HG03175 (cell line): ENCODE results near the gene CCSER1.
A peak's percentile ranks its signal among the peaks of the same experiment; 100 is the strongest.
"Not testable (repeated sequence)": the region's sequence is repeated elsewhere in the genome, so short reads cannot be mapped to it uniquely, and the experiment has no call there.

Experiments
- ATAC-seq: cut with Tn5 transposase; IDR thresholded peaks from one replicate; pipeline ENCODE4 v1.9.1; 2021; ENCODE audit warnings: mild to moderate bottlenecking, moderate library complexity; ENCODE audit not compliant: unreplicated experiment

CCSER1 gene

DNA sequence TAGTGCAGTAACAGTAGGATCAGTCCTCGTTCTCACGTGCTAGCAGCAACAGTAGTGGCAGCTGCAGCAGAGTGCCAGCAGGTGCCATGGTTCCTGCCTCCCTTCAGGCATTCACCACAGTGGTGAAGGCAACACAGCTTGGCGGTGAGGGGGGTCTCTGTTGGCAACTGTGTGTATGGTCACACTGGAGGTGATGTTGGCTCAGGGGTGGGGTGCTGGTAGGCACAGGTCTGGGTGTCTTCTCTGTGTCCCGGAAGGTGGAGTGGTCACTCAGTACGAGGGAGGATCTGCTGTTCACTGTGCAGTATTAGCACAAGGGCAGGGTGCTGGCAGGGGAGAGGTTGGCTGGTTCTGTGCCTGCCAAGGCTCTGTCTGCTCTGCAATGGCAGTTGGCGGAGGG lies 671.8 kb downstream of the CCSER1 start:
- ATAC-seq, result no peak

DNA sequence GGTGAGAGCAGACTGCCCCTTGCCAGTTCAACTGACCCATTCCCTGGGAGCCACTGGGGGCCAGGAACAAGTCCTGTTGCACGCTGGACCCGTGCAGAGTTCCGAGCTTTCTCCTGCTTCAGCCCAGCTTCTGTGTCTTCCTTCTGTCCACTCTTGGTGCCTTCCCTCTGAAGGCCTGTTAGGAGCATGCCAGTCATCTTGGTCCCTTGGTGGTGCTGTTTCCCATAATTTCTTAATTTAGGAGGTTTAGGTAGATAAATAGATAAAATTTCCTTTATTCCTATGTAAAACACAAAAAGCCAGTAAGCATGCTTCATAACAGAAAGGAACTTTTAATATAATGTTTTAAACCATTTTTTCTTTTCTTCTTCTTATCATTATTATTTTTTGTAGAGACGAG lies 672.7 kb downstream of the CCSER1 start:
- ATAC-seq, result no peak

DNA sequence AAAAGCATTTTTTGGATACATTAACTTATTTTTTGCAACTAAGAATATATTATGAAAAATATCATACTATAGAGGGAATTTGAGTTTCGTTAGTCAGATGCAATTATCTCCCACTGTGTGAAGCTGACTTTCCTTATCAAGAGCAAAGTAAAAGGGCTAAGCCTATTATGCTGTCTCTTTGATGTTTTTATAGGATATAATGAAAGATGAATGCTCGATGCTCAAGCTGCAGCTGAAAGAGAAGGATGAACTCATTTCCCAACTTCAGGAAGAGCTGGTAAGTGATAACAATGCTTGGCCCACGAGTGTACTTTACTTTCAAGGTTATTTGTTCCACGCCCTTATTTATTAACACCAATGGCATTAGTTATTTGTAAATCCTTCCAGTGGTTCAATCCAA lies 688.4 kb downstream of the CCSER1 start:
- ATAC-seq, result no peak

DNA sequence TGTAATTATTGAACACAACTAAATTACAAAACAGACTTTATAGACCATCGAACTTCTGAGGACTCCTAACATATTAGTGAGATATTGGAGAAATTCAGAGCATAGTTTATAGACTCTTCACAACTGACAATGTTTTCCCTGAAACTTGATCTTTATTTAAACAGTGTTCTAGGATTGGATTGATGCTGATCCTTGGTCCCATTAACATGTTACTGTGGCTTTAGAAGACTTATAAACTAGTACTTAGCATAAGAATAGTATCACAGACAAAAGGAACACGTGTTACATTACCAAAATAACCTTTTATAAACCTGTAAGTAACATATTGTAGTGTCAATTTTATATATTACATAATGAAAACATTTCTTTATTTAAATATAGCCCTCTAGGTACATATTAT lies 689.6 kb downstream of the CCSER1 start:
- ATAC-seq, result no peak

DNA sequence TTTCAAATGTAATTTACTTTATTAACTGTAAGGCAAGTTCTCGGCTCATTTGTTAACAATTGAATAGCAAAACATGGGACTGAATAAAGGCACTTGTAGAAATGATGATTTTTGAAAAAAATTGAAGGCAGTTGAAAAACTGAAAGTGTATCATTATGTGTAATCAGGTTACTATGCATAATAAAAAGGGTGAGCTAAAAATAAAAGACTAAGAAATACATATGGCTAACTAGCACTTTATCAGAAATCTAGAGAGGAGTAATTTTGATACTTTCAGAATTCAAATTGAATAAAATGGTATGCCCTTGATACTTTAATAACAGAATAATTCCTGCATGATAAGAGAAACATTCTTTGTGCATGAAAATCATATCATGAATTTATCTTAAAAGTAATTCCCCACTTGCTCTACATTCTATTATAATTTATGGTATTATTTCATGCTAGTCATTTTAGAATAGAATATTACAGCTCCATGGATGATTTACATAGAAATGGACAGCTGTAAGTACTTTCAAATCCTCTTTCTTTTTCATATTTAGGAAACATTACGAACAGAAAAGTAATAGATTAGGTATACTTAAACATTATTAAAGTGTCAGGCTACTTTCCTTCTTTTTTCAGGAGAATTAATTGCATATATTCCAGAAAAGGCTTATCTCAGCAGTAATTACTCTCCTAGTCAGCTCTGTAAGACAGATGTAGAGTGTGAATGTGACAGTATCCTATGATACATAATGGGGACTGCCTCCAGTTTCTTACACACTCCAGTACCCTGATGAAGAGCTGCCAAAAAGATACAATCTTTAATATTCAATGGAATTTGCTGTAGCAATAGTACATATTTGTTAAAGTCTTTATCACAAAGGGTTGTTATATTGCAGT lies 697.3 kb downstream of the CCSER1 start:
- peak; percentile 57 for ATAC-seq

DNA sequence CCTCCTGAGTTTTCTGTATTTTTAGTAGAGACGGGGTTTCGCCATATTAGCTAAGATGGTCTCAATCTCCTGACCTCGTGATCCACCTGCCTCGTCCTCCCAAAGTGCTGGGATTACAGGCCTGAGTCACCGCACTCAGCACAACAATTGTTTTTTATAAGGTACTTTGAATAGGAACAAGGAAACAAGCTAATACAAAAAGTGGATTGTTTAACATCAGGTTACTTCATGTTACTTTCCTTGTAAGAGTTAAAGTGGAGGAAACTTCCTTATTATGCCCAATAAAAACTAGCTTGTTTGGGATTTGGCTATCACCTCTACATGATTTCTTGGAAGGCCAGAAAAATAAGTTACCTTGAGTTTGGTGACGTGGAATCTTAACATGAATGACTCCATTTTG lies 698.7 kb downstream of the CCSER1 start:
- ATAC-seq, result no peak

DNA sequence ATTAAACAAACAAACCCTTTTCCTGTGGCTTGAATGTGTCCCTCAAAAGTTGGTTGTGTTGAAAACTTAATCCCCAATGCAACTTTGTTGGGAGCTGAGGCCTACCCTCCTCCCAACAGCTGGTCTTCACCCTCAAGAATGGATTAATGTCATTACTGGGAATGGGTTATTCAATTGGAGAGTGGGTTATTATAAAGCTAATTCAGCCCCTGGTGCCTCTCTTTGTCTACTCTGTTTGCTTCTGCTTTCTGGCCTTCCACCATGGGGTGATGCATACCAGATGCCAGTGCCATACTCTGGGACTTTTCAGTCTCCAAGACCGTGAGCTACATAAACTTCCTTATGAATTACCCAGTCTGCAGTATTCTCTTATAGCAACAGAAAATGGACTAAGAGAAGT lies 706.5 kb downstream of the CCSER1 start:
- ATAC-seq, result no peak

DNA sequence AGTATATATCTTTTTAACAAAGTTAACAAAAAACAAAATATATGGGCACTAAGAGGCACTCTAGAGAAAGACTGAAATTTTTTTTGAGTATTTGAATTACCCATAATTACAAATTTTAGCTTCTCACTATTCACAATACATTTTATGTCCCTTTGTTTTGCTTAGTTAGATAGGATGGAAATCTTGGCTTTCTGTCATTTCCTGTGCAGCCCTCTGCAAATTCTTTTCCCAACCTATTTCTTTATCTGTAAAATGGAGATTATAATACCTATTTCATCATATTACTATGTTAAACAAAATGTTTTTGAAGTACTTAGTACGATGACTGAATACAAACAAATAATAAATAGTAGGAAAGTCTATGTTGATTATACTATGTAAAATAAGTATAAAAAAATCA lies 710.0 kb downstream of the CCSER1 start:
- ATAC-seq, result no peak

DNA sequence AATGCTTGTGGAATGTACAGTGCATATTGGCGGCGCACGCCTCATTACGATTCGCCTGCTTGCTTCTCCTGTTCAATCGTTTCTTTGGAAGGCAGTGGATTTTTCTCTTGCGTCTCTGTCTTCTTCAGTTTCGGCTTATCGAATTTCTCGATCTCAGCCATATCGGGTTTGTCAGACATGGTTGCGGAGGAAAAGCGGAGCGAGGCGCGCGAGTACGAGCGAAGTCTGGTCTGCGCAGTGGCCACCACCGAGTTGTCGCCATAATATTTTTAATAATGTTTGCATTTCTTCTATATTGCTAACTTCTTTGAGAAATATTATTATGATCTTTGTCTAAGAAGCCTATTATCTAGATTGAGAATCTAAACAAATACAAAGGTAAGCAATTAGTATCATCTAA lies 711.7 kb downstream of the CCSER1 start:
- ATAC-seq, result not testable (repeated sequence)

DNA sequence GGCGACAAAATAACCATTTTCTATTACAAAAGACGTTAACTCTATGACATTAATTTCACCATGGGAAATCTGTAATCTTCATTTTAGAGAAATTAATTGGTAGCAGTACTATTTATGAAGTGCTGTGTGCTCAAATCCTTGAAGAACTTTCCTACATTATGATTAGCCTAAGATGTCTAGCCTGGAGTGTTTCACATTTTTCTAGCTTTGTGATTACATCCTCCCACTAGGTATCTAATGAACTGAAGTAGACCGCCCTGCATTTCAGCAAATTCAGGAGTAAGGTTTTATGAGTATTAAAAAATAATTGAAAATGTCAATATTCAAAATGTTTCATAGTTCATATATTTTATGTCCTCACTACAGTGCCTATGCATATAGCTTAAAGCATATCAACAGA lies 713.1 kb downstream of the CCSER1 start:
- ATAC-seq, result no peak

DNA sequence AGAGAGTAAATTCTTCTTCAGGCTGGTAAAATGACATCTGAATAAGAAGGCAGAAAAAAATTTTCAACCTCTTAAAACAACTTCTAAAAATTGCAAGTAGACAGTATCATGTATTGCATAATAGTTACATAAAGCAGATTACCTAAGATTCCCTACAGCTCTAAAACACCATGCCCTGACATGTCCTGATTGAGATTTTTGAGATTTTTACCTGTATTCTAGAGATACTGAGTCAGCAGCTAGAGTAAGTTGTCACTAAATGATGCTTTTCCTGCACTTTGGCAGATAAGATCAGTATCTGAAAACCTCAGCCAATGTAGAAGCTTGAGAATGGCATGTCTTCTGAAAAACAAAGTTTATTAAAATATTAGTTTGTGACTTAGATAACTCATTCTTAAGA lies 713.6 kb downstream of the CCSER1 start:
- no peak for ATAC-seq

DNA sequence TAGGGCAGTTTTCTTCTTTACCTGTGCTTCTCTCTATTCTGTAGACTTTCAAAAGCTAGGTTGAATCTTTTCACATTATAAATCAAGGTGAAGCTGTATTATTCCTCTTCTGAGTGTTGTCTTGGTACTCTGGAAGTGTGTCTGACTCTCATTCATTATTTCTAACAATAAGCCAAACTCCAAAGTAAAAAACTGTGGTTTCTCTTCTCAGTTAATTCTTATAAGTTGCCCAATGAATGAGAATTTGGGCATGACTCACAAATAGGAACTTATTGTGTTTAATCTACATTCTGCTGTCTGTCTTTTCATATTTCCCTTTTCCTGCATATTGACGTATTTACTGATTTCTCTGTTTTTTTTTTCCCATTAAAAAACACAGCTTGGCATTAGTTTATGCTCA lies 714.5 kb downstream of the CCSER1 start:
- ATAC-seq, result no peak

DNA sequence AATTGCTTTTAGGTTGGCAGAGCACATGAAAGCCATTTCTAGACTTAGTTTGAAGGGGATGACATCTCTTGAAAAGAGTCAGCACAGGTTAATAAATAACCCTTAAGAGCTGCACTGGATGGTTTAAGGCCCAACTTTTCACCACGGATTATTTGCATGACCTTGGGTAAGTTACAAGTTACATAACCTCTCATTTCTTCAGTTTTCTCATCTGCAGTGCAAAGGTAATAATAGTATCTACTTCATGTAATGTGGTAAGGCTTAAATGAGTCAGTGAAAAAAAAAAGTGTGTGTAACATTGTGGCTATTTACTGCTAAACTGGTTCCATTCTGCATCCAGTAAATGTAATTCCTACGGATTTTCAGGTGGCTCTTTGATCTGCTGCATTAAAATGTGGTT lies 715.8 kb downstream of the CCSER1 start:
- ATAC-seq, result peak; percentile 98

DNA sequence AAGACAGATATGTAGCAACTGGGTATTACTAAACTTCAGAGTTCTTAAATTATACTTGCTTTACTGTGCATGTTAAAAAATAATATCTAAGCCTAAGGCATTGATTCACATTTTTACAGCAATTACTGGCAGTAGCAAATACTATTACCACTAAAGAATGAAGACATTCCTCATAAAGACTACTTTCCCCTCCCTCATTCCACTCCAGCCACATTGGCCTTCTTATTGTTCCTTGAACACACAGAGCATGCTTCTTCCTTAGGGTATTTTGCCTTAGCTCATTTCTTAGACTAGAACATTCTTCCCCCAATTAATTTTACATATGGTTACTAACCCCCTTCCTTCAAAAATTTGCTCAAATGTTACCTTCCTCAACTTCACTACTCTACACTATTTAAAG lies 717.0 kb downstream of the CCSER1 start:
- ATAC-seq, result no peak

DNA sequence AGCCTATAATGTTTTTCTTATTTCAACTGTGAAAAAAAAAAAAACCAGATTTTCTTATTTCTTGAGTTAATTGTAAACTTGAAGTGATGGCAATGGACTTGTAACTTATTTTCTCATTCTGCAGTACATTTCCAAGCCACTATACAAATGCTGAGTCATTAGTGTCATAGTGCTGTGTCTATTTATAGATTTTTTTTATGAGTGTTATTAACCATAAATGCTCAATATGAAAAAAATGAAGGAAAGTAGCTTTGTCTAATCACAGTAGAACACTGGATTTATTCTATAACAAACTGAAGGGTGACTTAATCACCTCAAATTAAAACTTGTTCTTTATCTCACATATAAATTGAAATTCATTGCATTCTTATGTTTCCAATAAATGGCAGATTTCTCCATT lies 718.6 kb downstream of the CCSER1 start:
- peak; percentile 41 for ATAC-seq

DNA sequence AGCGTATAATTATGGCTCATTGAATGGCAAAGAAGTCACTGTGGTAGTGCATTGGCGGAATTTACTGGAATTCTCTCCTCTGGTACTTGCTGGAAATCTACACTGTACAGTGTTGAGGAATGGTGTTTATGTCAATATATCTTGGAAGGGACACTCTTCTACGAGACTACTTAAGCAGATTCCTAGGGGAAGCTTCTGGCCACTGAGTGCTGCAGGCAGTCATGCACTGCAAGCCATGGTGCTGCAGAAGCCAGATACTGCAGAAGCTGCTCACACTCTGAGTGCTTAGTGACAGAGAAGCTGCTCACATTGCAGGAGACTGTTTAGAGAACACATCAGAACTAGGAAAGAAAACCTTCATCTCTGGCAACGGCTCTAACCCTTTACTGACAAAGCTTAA lies 725.0 kb downstream of the CCSER1 start:
- no peak for ATAC-seq

DNA sequence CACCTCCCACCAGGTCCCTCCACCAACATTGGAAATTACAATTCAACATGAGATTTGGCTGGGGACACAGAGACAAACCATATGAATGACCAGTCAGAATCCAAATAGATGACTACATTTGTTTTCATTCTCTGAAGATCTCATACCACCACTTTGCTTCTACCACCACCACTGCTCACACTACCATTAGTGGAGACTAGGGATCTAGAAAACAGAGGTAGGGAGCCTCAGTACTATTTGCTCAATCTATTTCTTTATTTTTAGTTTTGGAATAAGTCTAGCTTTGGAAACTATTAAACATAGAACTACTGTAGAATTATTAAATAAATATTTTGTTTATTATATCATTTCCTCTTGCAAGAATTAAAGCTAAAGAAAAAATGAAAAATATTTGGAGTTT lies 727.9 kb downstream of the CCSER1 start:
- ATAC-seq, result no peak

DNA sequence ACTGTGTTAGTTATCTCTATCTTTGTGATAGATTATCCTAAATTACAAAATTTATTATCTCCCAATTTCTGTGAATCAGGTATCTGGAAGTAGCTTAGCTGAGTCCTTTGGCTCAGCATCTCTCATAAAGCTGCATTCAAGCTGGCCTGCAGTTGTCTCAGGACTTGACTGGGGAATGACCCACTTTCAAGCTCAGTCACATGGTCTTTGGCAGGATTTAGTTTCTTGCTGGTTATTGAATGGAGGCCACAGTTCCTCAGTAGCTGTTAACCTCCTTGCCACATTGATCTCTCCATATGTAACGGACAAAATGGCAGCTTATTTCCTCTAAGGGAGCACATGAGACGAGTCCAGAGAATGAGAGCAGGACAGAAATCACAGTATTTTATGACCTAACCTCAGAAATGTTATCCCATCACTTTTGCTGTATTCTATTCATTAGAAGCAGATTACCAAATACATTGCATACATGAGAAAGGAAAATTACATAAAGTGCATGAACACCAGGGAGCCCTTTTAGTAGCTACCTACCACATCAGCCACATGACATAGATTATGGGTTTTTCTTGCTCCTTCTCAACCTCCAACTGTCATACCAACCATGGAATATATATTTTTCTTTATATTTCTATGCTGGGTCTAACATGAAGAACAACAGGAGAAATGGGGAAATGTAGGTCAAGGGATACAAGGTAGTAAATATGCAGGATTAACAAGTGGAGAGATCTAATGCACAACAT lies 730.1 kb downstream of the CCSER1 start:
- ATAC-seq, result no peak

DNA sequence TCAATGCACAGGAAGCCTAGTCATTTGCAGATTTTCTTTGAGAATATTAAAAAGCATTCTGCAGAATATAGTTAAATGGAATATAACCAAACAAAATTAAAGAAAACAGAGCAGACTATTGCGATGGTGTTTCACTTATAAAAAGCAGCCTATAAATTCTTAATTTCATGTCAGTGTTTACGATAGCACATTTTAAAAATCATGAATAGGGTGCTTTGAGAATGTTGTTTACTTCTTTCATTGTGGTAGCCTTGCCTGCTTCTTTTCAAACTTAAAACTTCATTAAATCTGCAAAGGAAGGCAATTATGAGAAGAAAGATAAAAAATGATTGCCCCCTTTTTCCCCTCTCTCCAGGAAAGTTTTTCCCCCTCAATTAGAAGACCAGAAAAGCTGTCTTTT lies 748.6 kb downstream of the CCSER1 start:
- ATAC-seq, result no peak

DNA sequence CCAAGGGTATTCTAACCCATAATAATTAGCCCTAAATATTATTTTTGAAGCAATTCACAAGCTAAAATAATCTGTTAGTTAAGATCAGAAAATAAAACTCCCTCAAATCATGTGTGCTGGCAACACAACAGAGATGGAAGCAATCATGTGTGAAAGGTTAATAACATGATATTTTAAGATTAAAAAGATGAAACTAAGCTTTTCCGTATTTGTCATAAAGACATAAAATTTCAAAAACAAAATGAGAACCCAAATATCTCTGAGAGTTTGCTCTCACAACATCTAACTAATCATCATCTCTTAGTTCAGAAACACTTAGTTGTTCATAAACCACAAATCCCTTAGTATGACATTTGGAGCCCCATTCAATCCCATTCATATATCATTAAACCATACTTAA lies 749.1 kb downstream of the CCSER1 start:
- no peak for ATAC-seq

DNA sequence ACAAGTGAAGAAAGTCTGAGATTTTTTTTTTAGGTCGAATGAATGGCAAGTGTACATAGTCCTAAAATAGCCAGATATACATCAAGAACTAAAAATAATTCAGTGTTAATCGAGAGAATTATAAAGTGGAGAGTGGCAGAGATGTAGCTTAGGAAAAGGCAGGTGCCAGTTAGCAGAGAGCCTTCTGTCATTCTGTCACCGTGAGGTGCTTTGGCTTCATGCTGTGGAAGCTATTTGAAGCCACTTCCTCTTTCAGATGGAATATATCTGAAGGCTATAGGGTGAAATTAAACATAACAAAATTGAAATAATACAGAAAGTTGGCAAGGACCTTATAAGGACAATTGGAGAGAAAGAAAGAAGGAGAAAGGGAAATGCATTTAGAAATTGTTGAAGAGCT lies 756.3 kb downstream of the CCSER1 start:
- peak; percentile 71 for ATAC-seq

DNA sequence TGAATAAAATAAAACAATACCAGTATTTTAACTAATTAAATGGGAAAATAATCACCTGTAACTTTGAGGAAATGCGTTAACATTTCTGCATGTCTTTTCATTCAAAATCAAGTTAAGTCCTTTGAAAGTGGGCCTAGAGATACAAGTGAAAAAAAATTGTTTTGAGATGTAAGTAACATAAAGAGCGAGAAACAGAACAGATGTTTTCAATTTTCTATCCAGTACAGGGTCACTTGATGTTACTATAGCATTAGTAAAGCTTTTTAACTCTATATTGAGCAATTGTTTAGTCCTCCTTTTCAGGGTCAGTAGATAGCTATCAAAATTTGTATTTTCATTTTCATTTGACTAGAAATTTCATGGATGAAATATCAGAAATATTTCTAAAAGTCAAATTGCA lies 761.4 kb downstream of the CCSER1 start:
- no peak for ATAC-seq
